Loucy (cell line): Measurements from ENCODE around the gene ATG10.
A peak's percentile ranks its signal among the peaks of the same experiment; 100 is the strongest.
"Not testable (repeated sequence)": the region's sequence is repeated elsewhere in the genome, so short reads cannot be mapped to it uniquely, and the experiment has no call there.

Experiments
- H2AFZ ChIP-seq: fragments of 200-600 bp; sonication (generic); 2 replicates; pipeline ENCODE4 v1.6.0; 2016; ENCODE audit warnings: antibody characterized with exemption, mild to moderate bottlenecking, low read length, moderate library complexity
- H3F3A ChIP-seq: fragments of 200-600 bp; 2 replicates; pipeline ENCODE4 v1.6.0; 2016; ENCODE audit warnings: antibody characterized with exemption, low read depth, mild to moderate bottlenecking
- H3K27me3 ChIP-seq: fragments of 200-600 bp; sonication (generic); 2 replicates; pipeline ENCODE4 v1.6.1; 2014; ENCODE audit warnings: low read length, mild to moderate bottlenecking; ENCODE audit not compliant: insufficient read depth, poor library complexity, severe bottlenecking
- H3K36me3 ChIP-seq: fragments of 200-600 bp; sonication (generic); 2 replicates; pipeline ENCODE4 v1.6.1; 2016; ENCODE audit warnings: low read length; ENCODE audit not compliant: insufficient read depth
- H3K4me1 ChIP-seq: fragments of 200-600 bp; sonication (generic); 2 replicates; pipeline ENCODE4 v1.5.1; 2014; ENCODE audit warnings: low read length, mild to moderate bottlenecking; ENCODE audit not compliant: insufficient read depth, poor library complexity, severe bottlenecking
- H3K4me2 ChIP-seq: fragments of 200-600 bp; sonication (generic); 2 replicates; pipeline ENCODE4 v1.6.0; 2014; ENCODE audit warnings: antibody characterized with exemption, low read length, low read depth, mild to moderate bottlenecking; ENCODE audit not compliant: poor library complexity, severe bottlenecking
- H3K4me3 ChIP-seq: fragments of 200-600 bp; sonication (generic); 2 replicates; pipeline ENCODE4 v1.5.1; 2014; ENCODE audit warnings: low read length, mild to moderate bottlenecking, mixed read lengths; ENCODE audit not compliant: poor library complexity, severe bottlenecking
- H3K79me2 ChIP-seq: fragments of 200-600 bp; sonication (generic); 2 replicates; pipeline ENCODE4 v1.6.1; 2014; ENCODE audit warnings: low read length; ENCODE audit not compliant: insufficient read depth
- H3K9ac ChIP-seq: fragments of 200-600 bp; sonication (generic); 2 replicates; pipeline ENCODE4 v1.6.0; 2014; ENCODE audit warnings: mild to moderate bottlenecking, low read depth, low read length, moderate library complexity; ENCODE audit not compliant: poor library complexity, severe bottlenecking
- H3K9me2 ChIP-seq: fragments of 200-600 bp; sonication (generic); replicated peaks from 2 replicates; pipeline ENCODE4 v1.6.1; 2016; ENCODE audit warnings: low read depth, low read length, mixed read lengths
- H3K9me3 ChIP-seq: fragments of 200-600 bp; sonication (generic); 2 replicates; pipeline ENCODE4 v1.6.1; 2014; ENCODE audit warnings: mild to moderate bottlenecking, antibody characterized with exemption, low read length, low read depth; ENCODE audit not compliant: insufficient read depth
- H4K20me1 ChIP-seq: fragments of 200-600 bp; sonication (generic); 2 replicates; pipeline ENCODE4 v1.6.0; 2014; ENCODE audit warnings: antibody characterized with exemption, low read length, mild to moderate bottlenecking; ENCODE audit not compliant: insufficient read depth, poor library complexity, severe bottlenecking
- CTCF ChIP-seq: fragments of 200-600 bp; sonication (generic); conservative IDR thresholded peaks from 2 replicates; pipeline ENCODE4 v1.5.1; 2014; ENCODE audit warnings: mild to moderate bottlenecking, antibody characterized with exemption, low read length
- EZH2phosphoT487 ChIP-seq: fragments of 200-600 bp; IDR thresholded peaks from 2 replicates; pipeline ENCODE4 v1.6.1; 2018; ENCODE audit warnings: antibody characterized with exemption, mild to moderate bottlenecking, moderate library complexity, borderline replicate concordance

ATG10 gene

GRCh38 chr5:82272571-82273356 lies 300.9 kb downstream of the ATG10 start:
- H3K4me3 ChIP-seq, H3K9ac ChIP-seq, H3F3A ChIP-seq: not testable (repeated sequence)

DNA sequence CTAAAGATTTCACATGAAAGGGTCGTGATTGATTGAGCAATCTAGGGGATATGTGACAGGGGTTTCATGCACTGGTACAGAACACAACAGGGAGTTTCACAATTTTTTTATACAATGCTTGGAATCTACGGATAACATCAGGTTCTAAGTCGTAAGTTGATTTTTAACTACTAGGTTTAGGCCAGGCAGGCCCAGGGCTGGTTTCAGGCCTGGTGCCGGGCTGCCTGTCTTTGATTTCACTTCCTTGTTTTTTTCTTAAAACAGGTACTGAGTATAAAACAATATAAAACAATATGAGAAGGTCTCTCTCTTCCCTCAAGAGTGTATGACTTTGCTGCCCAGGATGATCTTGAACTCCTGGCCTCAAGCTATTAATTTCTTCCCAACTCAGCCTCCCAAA lies 301.6 kb downstream of the ATG10 start:
- Histone ChIP-seq H3K79me2 (peaks cover 46% of the 10 kb centered on the region), H3K36me3 (peaks cover 30% of the 10 kb centered on the region), H3K4me1 (peaks cover 29% of the 10 kb centered on the region), H4K20me1 (peaks cover 37% of the 10 kb centered on the region)
- not testable (repeated sequence) for H3F3A ChIP-seq, H3K9ac ChIP-seq, H2AFZ ChIP-seq, H3K9me2 ChIP-seq, H3K4me3 ChIP-seq, H3K27me3 ChIP-seq, H3K4me2 ChIP-seq, H3K9me3 ChIP-seq

More at GRCh38 chr5:82272571-82273356, 300.9 kb downstream of the ATG10 start:
- H3K9me2 ChIP-seq, H3K27me3 ChIP-seq, H3K9me3 ChIP-seq, H2AFZ ChIP-seq: not testable (repeated sequence)
- Histone ChIP-seq H3K4me2 (peak overlapping the region; percentile 14), H3K36me3 (peaks cover 30% of the 10 kb centered on the region), H3K79me2 (peaks cover 42% of the 10 kb centered on the region), H3K4me1 (peaks cover 29% of the 10 kb centered on the region), H4K20me1 (peaks cover 36% of the 10 kb centered on the region)

DNA sequence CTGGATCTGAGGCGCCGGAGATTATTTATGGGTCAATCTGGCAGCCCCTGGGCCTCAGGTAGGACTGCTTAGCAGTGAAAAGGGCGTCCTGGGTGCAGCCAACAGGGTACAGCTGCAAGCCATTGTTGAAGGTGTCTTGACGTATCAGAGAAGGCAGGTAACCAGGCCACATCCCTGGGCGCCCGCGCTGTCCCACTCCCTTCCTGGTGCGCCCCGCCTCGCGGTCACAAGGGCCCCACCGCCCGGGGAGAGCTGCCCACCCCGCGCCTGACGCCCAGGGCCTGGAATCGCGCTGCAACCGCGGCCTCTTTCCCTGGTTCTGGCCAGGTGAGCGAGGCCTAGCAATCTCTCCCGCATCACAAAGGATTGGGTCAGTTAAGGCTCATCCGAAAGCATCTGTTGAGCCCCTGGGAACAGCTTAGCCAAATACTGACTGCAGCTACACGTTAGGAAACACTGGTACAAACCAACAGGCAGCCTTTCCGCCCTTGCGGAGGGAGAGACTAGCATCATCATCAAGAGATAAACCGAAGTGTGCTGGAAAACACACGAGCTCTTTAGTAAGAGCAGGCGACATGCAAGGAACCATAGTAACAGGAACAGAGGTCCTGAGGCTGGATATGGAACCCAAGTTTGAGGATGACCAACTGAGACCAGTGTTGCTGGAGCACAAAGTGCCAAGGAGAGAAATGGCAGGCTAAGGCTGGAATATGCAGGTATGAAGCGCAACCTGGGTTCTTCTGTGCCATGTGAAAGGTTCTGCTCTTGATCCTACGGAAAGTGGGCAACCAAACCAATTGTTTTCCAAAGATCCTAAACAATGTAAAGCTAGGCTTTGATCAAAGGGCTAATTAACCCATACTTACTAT lies 302.8 kb downstream of the ATG10 start:
- Histone ChIP-seq H3K4me2 (peak overlapping the region; percentile 89), H3K79me2 (peaks cover 53% of the 10 kb centered on the region), H3K36me3 (peaks cover 30% of the 10 kb centered on the region), H3K4me3 (no peak overlapping the region), H3K4me1 (peaks cover 35% of the 10 kb centered on the region), H3K27me3 (peaks cover 5% of the 10 kb centered on the region), H2AFZ (no peak overlapping the region), H3F3A (no peaks in the 10 kb centered on the region), H4K20me1 (peaks cover 37% of the 10 kb centered on the region), H3K9ac (no peak overlapping the region), H3K9me2 (no peaks in the 10 kb centered on the region), H3K9me3 (no peaks in the 10 kb centered on the region)
- no peak for TF ChIP-seq CTCF
- TF ChIP-seq EZH2phosphoT487: no peak

GRCh38 chr5:82275216-82275664 lies 303.4 kb downstream of the ATG10 start:
- Histone ChIP-seq H3K9ac (no peak overlapping the region), H3K36me3 (peaks cover 30% of the 10 kb centered on the region), H3K4me3 (peak overlapping the region; percentile 23), H3K4me2 (peak overlapping the region; percentile 89), H3F3A (no peaks in the 10 kb centered on the region), H3K27me3 (peaks cover 5% of the 10 kb centered on the region), H3K9me3 (no peaks in the 10 kb centered on the region), H4K20me1 (peaks cover 37% of the 10 kb centered on the region), H3K4me1 (peaks cover 39% of the 10 kb centered on the region), H3K9me2 (no peaks in the 10 kb centered on the region), H2AFZ (no peak overlapping the region), H3K79me2 (peaks cover 54% of the 10 kb centered on the region)
- TF ChIP-seq EZH2phosphoT487: no peak
- TF ChIP-seq CTCF: no peak
